Measurements from ENCODE around the gene SH3PXD2A.
"Not testable (repeated sequence)": the region's sequence is repeated elsewhere in the genome, so short reads cannot be mapped to it uniquely, and the experiment has no call there.

Gene SH3PXD2A

GRCh38 chr10:103620891-103621782 lies 234.2 kb downstream of the SH3PXD2A start:
- DNase-seq (ENCODE audit: low read depth in 2 of 2) = no peak

DNA sequence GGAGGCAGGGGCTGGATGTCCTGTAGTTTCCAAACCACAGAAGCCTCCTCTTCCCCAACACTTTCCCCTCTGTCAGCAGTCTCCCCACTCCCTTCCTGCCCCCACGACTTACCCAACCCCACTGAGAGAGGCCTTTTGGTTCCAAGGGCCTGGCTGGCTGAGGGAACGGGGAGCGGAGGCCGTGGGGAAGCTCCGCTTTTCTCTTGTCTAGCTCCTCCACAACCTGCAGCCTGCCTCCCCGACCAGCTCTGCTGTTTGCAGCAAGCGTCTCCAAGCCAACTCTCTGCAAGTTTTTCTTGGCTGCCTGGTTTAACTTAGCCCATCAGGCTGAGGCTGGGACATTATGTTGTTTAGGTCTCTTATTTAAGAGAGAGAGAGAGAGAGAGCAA lies 235.0 kb downstream of the SH3PXD2A start:
- DNase-seq (ENCODE audit: low read depth in 2 of 2) = no peak

DNA sequence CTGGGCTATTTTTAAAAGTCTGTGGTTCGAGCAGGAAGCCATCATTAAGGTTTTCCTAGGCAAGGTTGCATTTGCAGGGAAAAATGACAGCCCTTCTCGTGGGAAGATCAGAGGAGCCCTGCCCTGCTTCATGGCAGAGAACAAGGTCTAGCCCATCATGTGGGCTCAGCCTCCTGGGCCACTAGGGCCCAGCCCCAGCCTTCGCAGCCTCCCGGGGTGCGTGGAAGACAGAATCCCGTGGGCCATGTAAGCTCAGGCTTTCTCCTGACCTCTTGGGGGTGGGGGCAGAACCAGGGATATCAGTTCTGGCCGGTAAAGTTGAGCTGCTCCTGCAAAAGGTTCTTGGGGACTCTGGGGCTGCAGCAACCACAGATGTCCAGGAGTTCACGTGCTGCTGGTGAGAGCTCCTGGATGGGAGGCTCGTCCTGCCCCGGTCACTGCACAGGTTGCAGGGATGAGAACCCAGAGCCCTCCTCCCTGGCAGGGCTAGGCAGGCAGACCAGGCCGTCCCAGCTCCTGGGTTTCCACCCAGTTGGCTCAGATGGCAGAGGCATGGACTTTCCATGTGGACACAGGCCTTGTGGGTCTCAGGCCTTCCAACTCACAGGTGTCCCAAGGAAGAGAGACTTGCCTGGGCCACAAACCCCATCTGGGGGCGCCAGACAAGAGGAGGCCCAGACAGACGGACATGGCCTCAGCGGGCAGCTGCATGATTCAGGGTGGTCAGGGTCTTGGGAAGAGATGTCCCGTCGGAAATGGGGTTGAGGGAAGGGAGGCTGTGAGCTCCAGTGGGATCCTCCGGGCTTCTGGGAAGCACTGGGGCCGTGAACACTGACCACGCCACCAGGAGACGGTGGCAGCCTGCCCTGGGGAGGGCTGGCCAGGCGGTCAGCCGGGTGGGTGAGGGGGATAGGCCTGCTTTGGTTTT lies 235.7 kb downstream of the SH3PXD2A start:
- no peak for DNase-seq (ENCODE audit: low read depth in 2 of 2)

GRCh38 chr10:103618575-103619423 lies 236.6 kb downstream of the SH3PXD2A start:
- DNase-seq (ENCODE audit: low read depth in 2 of 2) = no peak

DNA sequence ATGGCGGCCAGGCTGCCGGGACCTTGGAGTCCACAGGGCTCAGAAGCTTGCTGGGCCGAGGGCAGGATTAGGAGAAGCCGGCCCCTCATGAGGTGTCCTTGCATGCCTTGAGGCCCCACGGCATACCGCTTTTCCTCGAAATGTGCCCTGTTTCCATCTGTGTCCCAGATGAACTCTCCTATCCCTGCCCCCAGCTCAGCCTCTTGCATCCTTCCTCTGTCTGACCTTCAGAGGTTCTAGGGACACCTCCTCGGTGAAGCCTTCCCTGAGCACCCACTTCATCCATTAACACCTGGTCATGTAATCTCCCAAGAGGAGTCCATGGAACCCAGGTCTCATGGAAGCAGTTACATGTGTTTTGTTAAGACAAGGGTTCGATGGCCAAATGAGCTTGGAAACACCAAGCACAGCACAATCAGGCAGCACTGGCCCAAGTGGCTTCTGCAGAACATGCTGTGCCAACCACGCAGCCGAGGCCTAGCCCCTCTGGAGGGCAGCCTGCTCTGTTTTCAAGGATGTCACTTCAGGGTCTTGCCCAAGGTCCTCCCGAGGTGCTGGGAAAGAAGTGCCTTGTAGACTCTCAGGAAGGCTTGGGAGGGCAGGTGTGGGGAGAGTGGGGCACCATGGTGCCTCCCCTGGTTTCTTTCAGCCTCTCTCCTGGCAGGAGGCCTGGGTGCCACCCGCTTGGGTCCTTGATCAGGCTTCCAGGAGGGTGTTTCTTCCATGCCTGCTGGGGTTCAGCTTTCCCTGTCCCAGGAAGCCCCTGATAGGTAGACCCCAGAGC lies 237.6 kb downstream of the SH3PXD2A start:
- DNase-seq (ENCODE audit: low read depth in 2 of 2) = no peak

DNA sequence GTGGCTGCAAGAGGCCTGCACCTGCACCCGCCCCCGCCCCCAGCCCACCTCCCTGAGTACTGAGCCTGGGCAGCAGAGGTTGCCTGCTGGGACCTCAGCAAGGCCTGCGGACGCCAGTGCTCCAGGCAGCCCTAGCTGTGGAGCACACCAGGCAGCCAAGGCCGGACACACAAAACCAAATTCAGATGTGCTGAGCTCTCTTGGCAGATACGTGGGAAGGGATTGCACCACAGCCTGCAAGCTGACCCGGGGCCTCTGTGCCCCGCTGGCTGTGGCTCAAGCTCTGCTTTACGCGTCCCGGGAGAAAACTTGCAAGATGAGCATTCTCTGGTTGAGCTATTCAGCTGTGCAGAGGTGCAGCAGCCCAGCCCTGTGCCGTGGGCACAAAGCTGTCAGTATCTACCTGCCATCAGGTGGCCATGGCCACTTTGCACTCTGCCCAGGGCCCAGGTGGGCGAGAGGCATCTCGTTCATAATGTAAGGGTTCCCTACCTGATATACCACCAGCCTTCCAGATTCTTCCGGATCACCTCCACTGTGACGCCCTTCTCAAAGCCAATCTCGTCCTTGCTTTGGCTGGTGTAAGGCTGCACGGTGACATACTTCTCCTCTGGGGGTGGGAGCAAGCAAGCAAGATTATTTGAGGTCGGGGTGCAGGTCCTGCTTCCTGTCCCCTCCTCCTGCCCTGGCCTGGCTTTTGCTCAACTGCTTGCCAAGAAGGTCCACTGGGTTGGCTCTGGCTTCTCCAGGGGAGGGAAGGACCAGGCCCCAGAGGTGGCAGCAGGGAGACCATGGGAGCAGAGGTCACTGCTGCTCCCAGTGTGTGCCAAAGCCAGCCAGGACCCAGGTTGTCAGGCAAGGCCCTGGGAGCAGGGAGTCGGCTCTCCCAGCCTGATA lies 238.4 kb downstream of the SH3PXD2A start:
- DNase-seq (ENCODE audit: low read depth in 2 of 2) = no peak

DNA sequence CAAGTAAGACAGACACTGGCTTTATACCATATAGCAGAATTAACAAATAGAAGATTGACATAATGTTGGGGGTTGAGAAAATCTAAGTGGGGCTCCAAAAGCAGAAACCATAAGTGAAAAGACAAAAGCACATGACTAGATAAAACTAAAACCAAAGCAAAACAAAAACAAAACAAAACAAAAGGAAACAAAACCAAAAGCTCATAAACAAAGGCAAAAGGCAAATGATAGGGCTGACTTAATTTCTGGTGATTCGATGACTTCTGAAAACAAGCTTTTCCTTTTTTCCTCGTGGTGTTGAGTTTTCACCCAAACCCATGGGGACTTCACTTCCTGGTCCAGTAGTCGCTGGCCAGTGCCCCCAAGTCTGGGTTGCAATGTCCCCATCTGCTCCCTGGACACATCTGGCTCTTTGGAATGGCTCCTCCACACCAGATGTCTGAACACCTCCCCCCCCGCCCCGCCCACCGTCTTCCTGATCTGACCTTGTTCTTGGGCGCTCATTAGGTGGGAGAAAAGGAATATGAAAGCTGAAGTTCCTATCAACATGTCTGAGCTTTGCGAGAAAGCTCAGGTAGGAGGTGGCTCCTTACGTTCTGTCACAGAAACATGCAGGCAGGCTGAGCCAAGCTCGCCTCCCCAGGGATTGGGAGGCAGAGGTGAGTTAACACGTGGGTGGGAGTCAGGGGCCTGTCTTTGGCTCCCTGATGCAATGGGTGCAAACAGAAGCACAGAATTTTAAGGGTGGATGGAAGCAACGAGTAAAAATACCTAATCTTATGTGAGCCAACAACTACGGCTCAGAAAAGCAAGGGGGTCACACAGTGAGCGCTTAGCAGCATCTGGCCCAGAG lies 240.8 kb downstream of the SH3PXD2A start:
- DNase-seq (ENCODE audit: low read depth in 2 of 2) = no peak

- no peak for DNase-seq (ENCODE audit: low read depth in 2 of 2)
Observed at GRCh38 chr10:103613616-103614015, 241.8 kb downstream of the SH3PXD2A start.

DNA sequence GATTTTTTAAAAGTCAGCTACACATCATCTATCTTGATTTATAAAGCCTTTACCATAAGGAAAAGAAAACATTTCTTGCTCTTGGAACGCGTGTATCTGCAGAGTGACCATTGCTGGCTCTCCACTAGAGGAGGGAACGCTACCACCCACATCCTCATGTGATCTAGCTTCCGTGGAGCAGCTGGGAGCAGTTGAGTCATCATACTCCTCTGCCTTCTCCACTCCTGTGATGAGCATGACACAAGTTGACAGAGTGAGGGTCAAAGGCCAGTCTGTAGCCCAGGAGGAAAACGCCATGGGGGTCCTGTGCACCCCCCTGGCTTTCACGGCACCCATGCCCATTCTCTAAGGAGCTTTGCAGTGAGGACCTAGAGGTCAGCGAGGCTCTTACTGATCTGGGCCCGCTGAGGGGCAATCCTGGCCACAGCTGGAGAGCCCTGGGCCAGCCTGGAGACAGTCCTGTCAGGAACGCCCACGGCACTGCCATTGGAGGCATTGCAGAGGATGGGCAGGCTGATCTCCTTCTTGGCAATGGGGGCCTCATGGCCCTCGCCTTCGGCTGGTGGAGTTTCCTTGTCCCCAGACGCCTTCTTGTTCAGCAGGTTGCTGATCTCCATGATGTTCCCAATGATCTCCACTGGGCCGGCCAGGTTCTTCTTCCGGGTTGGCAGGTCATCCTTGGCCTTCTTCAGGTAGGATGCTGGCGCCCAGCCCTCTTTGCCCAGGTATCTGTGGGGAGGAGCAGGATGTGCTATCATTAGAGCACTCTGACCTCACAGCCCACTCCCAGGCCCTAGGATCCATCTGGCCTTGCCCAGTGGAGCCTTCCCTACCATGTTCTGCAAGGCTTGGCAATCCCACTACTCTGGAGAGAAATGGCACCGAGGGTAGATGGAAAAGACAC lies 242.7 kb downstream of the SH3PXD2A start:
- DNase-seq (ENCODE audit: low read depth in 2 of 2) = no peak

- DNase-seq (ENCODE audit: low read depth in 2 of 2) = no peak
Observed at GRCh38 chr10:103610921-103611511, 244.4 kb downstream of the SH3PXD2A start.

- no peak for DNase-seq (ENCODE audit: low read depth in 2 of 2)
Observed at GRCh38 chr10:103610083-103610472, 245.3 kb downstream of the SH3PXD2A start.

- no peak for DNase-seq (ENCODE audit: low read depth in 2 of 2)
Observed at GRCh38 chr10:103609231-103610082, 245.9 kb downstream of the SH3PXD2A start.

DNA sequence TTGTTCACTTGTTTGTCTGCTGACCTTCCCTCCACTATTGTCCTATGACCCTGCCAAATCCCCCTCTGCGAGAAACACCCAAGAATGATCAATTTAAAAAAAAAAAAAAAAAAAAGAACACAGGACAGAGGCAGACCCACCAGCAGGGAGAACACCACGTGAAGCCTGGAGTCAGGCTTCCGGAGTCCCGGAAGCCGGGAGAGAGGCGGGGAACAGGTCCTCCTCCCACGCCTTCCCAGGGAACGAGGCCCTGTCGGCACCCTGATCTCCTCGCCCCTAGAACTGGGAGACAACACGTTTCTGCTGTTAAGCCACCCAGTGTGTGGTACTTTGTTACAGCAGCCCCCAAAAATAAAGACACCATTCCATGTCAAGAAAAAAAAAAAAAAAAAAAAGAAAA lies 247.3 kb downstream of the SH3PXD2A start:
- DNase-seq (ENCODE audit: low read depth in 2 of 2) = not testable (repeated sequence)

GRCh38 chr10:103607051-103607450 lies 248.3 kb downstream of the SH3PXD2A start:
- not testable (repeated sequence) for DNase-seq (ENCODE audit: low read depth in 2 of 2)

GRCh38 chr10:103606097-103606438 lies 249.3 kb downstream of the SH3PXD2A start:
- not testable (repeated sequence) for DNase-seq (ENCODE audit: low read depth in 2 of 2)

DNA sequence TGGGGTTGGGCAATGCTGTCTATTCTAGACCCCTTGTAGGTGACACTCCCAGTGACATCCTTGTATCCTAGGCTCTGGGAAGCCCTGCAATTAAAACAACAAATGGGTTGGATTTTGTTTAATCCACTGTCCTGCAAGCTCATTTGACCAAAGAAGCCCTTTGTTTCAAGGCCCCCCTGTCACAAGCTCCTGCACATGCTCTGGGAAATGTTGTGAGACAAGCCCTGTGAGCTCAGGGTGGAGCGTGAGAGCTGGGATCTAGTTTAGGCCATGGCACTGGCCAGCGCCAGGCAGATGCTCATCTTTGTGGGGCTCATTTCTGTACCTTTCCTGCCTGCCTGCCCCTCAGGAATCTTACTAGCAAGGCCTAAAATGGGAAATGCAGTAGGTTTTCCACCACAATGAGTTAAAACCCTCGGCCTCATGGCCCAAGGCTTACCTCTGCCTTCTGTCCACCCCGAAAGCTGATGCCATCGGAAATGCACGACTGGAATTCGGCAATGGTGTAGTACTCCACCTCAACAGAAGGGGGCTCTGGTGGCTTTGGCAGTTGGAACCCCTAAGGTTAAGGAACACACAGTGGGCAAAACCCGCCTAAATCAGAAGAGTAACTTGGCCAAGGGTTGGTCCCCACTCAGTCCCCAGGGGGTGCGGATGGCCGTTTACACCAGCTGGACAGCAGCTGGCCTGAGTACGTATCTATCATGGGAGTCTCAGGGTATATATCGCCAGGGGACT lies 249.8 kb downstream of the SH3PXD2A start:
- peak in 1 of 2 donors; percentile 39 for DNase-seq (ENCODE audit: low read depth in 2 of 2)

Measured in activated CD4-positive, alpha-beta T cell treated with anti-CD3 and anti-CD28 coated beads for 24 hours (primary cell).